Cardiac fibroblast (primary cell): ENCODE data around the gene RPS6KA5.

Source experiments
- DNase-seq, 2 donors: peaks; one replicate each; pipeline versions ENCODE4 v3.0.0 to v3.0.0-alpha.2; 2010; ENCODE audit warnings: low read depth in 2 of 2
- H3K4me3 ChIP-seq, 2 donors: replicated peaks in 1 of 2; 1 replicate in 1 of 2; 2 replicates in 1 of 2; pipeline ENCODE4 v1.5.1; 2011; ENCODE audit warnings: low read depth in 2 of 2, low read length in 2 of 2, mild to moderate bottlenecking in 2 of 2, moderate library complexity in 1 of 2
- TF ChIP-seq, protein P1 (sequence below): IDR thresholded peaks from one replicate; pipeline ENCODE4 v1.5.1; 2011; ENCODE audit warnings: low read depth, mild to moderate bottlenecking, low read length, inconsistent platforms

RPS6KA5 gene

DNA sequence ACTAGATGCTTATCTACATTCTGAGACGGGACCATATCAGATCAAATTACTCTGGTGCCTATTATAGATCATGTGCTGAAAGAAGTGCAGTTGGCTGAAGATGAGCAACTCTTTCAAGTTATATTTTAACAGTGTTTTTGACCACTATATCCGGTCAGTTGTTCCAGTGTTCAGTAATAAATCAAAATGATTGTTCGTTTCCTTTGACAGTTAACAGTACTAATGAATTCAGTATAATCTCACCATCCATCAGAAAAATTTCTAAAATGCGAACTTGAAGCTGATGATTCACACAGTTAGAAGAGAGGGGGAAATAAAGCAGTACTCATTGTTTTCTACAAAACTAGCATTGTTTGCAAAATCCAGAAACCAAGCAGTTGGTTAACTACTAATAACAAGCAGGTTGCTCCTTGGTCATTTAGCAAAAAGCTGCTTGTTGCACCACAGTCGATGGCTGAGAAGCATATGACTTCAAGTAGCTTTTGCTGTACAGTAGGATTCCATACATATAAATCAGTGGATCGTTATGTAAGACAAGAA lies 2.3 kb downstream of the RPS6KA5 start:
- no peak for DNase-seq
- TF ChIP-seq, protein P1, sequence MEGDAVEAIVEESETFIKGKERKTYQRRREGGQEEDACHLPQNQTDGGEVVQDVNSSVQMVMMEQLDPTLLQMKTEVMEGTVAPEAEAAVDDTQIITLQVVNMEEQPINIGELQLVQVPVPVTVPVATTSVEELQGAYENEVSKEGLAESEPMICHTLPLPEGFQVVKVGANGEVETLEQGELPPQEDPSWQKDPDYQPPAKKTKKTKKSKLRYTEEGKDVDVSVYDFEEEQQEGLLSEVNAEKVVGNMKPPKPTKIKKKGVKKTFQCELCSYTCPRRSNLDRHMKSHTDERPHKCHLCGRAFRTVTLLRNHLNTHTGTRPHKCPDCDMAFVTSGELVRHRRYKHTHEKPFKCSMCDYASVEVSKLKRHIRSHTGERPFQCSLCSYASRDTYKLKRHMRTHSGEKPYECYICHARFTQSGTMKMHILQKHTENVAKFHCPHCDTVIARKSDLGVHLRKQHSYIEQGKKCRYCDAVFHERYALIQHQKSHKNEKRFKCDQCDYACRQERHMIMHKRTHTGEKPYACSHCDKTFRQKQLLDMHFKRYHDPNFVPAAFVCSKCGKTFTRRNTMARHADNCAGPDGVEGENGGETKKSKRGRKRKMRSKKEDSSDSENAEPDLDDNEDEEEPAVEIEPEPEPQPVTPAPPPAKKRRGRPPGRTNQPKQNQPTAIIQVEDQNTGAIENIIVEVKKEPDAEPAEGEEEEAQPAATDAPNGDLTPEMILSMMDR: no peak
- no peak overlapping the region for H3K4me3 ChIP-seq

DNA sequence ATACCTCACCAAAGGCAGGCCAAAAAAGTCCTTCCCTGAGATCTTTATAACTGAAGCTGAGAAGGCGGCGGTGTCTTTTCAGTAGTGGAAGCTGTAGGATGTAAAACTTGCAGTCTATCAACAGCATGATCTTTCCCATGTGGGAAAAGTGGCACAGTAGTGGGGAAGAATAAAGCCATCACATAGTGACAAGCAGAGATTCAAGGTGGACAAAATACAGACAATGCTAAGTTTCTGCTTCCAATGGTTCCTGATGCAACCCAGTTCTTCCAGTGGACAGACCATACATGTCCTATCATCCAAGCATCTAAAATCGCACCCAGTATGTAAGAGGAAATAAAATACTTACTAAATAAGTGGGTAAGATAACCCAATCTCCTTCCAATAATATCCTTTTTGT lies 4.1 kb downstream of the RPS6KA5 start:
- TF ChIP-seq, protein P1: no peak
- DNase-seq: no peak
- H3K4me3 ChIP-seq: no peak overlapping the region

DNA sequence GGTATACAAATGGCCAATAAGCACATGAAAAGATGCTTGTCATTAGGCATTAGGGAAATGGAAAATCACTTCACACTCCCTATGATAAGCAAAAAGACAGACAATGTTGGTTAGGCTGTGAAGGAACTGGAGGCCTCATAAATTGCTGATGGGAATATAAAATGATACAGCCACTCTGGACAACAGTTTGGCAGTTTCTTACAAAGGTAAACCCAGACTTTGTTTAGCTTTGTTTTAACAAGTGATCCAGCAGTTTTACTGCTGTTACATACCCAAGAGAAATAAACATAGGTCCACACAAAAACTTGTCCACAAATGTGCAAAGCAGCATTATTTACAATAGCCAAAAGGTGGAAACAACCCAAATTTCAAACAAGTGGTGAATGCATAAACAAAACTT lies 5.4 kb downstream of the RPS6KA5 start:
- no peak for DNase-seq
- no peak overlapping the region for H3K4me3 ChIP-seq
- TF ChIP-seq, protein P1: no peak

DNA sequence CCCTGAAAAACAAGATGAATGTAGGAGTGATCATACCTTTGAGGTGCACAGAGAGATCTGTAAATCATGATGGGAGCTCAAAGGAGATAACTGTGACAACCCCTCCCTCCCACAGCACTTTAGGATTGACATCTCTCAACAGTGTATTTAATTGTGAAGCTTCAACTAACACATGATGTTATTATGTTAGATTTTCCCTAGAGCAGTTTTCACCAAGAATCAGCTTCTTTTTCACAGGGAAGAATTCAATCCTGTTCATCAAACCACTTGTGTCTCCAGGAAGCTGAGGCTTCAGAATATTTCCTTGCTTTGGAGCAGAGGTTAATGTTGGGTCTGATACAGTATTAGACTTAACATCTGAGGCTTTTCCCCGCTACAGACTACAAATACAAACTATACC lies 11.8 kb downstream of the RPS6KA5 start:
- DNase-seq: no peak
- no peak overlapping the region for H3K4me3 ChIP-seq
- TF ChIP-seq, protein P1: no peak

DNA sequence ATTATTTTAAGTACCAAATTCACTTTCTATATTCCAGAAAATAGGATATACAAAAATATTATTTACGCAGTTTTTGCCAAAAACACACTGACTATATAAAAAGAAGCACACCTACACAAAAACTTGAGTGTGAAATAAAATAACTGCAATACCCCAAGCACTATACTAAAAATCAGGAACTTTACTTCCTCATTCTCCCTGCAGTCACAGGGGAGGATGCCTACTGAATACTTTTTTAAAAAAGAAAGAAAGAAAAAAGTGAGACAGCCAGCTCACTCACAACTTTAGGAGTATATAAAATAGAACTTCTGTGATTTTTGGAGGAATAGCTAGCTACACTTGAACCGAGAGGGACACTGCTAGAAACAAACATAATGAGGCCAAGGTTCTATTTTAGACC lies 12.2 kb downstream of the RPS6KA5 start:
- TF ChIP-seq, protein P1: no peak
- no peak overlapping the region for H3K4me3 ChIP-seq
- DNase-seq: no peak

DNA sequence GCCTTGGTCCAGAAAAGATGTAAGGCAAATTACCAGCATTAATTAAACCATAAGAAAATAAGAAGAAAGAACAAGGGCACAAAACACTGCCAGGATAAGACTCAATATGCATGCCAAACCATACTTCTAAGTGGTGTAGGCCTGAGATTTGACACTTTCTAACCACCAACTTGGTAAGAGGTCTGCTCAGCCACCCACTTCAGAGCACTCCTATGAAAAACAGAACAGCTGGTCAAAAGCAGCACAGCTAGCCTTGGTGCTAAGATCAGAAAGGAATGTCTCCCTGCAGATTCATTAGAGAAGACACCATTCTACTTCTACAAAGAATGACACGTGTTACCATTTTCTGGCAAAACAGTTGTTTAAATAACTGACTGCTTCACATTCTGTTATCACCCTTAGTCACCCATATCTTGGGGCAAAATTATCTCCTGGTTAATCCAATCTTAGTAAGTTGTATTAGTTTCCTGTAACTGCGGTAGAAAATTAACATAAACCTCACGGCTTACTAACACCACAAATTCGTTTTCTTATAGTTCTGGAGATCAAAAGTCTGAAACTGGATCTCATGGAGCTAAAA lies 13.2 kb downstream of the RPS6KA5 start:
- TF ChIP-seq, protein P1: no peak
- DNase-seq: peak in 1 of 2 donors; percentile 5
- no peak overlapping the region for H3K4me3 ChIP-seq
